Measurements from ENCODE around the gene CFAP77. TPM values are rescaled to one million over a fixed set of nuclear protein-coding genes. Genes with fewer than 3 reads are reported as not detected.
A peak's percentile ranks its signal among the peaks of the same experiment; 100 is the strongest.
"Not testable (repeated sequence)": the region's sequence is repeated elsewhere in the genome, so short reads cannot be mapped to it uniquely, and the experiment has no call there.

CFAP77 gene
- total and polyA plus RNA-seq, 2 of the 13 experiments (the other 11 are each of a cell fraction or from before 2014, with no cell fraction given) = not detected

DNA sequence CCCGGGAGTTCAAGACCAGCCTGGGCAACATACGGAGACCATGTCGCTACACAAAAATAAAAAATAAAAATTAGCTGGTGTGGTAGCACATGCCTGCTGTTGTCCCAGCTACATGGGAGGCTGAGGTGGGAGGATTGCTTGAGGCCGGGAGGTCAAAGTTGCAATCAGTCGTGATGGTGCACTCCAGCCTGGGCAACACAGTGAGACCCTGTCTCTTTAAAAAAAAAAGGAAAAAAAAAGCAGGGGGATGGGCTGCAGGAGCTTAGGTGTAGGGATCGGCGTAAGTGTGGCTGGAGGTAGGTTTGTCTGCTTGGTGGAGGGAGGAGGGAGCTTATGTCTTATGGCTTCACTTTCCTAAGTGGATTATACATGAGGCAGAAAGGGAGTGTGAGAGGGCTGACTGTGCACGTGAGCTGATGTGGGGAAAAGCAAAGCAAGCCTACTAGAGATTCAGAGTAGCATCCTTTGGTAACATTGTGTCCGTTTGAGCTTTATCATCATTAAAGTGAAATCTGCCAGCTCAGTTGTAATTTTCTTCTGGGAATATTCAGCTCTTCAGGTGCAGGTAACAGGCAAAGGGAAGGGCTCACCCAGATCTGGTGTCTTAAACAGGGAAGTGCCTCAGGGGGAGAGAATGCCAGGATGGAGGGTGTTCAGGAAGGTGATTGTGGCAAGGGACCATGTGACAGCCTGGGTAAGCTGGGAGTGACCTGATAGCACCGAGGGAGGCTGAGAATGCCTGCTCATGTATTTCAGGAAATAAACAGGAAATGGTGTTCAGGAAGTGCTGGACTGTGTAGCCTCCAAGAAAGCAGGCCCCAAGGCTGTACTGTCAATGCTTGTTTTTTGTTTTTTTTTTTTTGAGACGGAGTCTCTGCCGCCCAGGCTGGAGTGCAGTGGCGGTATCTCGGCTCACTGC is 37.6 kb upstream of the CFAP77 start:
- no peak overlapping the region for H3K9ac ChIP-seq (ENCODE audit: insufficient read depth, low read depth, low read length)
- H3K4me2 ChIP-seq (ENCODE audit: low read depth, low read length) = no peak overlapping the region
- ATAC-seq = no peak; the same call in 1 of the 3 replicates
- peaks cover 2 to 16% of the 10 kb centered on the region in 2 experiments; a peak in 4 of 5 replicates for H3K36me3 ChIP-seq (replicated peaks in 1 of 2; ENCODE audit: control insufficient read depth in 1 of 2, insufficient read depth in 2 of 2, low read length in 2 of 2)
- peak overlapping the region; percentile 54 for H2AFZ ChIP-seq (ENCODE audit: low read length)
- no peaks in the 10 kb centered on the region for H4K20me1 ChIP-seq (ENCODE audit: insufficient read depth, low read length)
- H3K27ac ChIP-seq (ENCODE audit: extremely low read length, insufficient read depth, low read length) = no peak overlapping the region
- no peaks in the 10 kb centered on the region for H3K79me2 ChIP-seq (ENCODE audit: insufficient read depth, low read length)
- no peak overlapping the region for H3K4me3 ChIP-seq (replicated peaks in 1 of 3; ENCODE audit: insufficient read depth in 1 of 3, low read depth in 2 of 3, low read length in 3 of 3)
- BruUV-seq (replicated peaks) = no TSS peak
- H3K27me3 ChIP-seq (ENCODE audit: control insufficient read depth in 1 of 2, insufficient read depth in 2 of 2, low read length in 2 of 2) = peaks cover 0 to 2% of the 10 kb centered on the region in 2 experiments; a peak in 1 of 5 replicates
- TF ChIP-seq, protein P1, sequence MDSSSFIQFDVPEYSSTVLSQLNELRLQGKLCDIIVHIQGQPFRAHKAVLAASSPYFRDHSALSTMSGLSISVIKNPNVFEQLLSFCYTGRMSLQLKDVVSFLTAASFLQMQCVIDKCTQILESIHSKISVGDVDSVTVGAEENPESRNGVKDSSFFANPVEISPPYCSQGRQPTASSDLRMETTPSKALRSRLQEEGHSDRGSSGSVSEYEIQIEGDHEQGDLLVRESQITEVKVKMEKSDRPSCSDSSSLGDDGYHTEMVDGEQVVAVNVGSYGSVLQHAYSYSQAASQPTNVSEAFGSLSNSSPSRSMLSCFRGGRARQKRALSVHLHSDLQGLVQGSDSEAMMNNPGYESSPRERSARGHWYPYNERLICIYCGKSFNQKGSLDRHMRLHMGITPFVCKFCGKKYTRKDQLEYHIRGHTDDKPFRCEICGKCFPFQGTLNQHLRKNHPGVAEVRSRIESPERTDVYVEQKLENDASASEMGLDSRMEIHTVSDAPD (CRISPR knock-in tag; IDR thresholded peaks at IDR 0.05) = no peak
- TF ChIP-seq GABPA (IDR thresholded peaks at IDR 0.05; ENCODE audit: low read depth, low read length) (no peak), GABPA (CRISPR knock-in tag; IDR thresholded peaks at IDR 0.05; ENCODE audit: low read depth) (peak; percentile 67), MAFK (conservative IDR thresholded peaks at IDR 0.05 in 1 of 2, IDR thresholded peaks at IDR 0.05 in 1 of 2; ENCODE audit: low read length in 2 of 2) (0 out of 4 replicates have a peak, but pooled peaks of 1 of the 2 experiments have one; percentile 0), EZH2 (conservative IDR thresholded peaks at IDR 0.05; ENCODE audit: low read depth, low read length) (no peak)
- POLR2A ChIA-PET = interaction anchor here (0.9 to 1.3 kb wide), 2 partner anchors 17 to 18 kb away, joined by 3 to 4 read pairs; partner anchors contain the start of gene SETX
- no peak for DNase-seq (ENCODE audit: low spot score)
- 81% methylated on average over 14 of the region's 14 CpGs for WGBS (ENCODE audit: low lambda C conversion rate)
- CTCF ChIA-PET (ENCODE audit: low intra/inter-chr PET ratio, low total read pairs) = no interaction called here
- intact Hi-C loops (cut with micrococcal nuclease; ENCODE audit: unreplicated experiment) (no loop called here), in situ Hi-C loops (cut with HindIII; ENCODE audit: extremely low pct_ligation_motif_present, low pct_unique_long_range_greater_than_20kb) (no loop called here)
- H3K4me1 ChIP-seq (ENCODE audit: insufficient read depth, low read length) = no peaks in the 10 kb centered on the region
- no peak for FAIRE-seq
- no peaks in the 10 kb centered on the region for H3K9me3 ChIP-seq (ENCODE audit: low read length)

DNA sequence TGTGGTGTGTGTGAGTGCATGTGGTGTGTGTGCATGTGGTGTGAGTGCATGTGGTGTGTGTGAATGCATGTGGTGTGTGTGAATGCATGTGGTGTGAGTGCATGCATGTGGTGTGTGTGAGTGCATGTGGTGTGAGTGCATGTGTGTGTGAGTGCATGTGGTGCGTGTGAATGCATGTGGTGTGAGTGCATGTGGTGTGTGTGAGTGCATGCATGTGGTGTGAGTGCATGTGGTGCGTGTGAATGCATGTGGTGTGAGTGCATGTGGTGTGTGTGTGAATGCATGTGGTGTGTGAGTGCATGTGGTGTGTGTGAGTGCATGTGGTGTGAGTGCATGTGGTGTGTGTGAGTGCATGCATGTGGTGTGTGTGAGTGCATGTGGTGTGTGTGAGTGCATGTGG is 32.2 kb upstream of the CFAP77 start:
- ATAC-seq; H3K9ac ChIP-seq (ENCODE audit: insufficient read depth, low read depth, low read length); H3K4me1 ChIP-seq (ENCODE audit: insufficient read depth, low read length); H4K20me1 ChIP-seq (ENCODE audit: insufficient read depth, low read length); H3K27ac ChIP-seq (ENCODE audit: extremely low read length, insufficient read depth, low read length); H3K4me3 ChIP-seq (replicated peaks in 1 of 3; ENCODE audit: insufficient read depth in 1 of 3, low read depth in 2 of 3, low read length in 3 of 3); in situ Hi-C loops (cut with HindIII; ENCODE audit: extremely low pct_ligation_motif_present, low pct_unique_long_range_greater_than_20kb); BruUV-seq (replicated peaks); CTCF ChIA-PET (ENCODE audit: low intra/inter-chr PET ratio, low total read pairs); H3K79me2 ChIP-seq (ENCODE audit: insufficient read depth, low read length); H3K4me2 ChIP-seq (ENCODE audit: low read depth, low read length); POLR2A ChIA-PET; FAIRE-seq; H3K27me3 ChIP-seq (ENCODE audit: control insufficient read depth in 1 of 2, insufficient read depth in 2 of 2, low read length in 2 of 2); H3K9me3 ChIP-seq (ENCODE audit: low read length); H2AFZ ChIP-seq (ENCODE audit: low read length); intact Hi-C loops (cut with micrococcal nuclease; ENCODE audit: unreplicated experiment); DNase-seq (ENCODE audit: low spot score): not testable (repeated sequence)
- TF ChIP-seq, protein P2, sequence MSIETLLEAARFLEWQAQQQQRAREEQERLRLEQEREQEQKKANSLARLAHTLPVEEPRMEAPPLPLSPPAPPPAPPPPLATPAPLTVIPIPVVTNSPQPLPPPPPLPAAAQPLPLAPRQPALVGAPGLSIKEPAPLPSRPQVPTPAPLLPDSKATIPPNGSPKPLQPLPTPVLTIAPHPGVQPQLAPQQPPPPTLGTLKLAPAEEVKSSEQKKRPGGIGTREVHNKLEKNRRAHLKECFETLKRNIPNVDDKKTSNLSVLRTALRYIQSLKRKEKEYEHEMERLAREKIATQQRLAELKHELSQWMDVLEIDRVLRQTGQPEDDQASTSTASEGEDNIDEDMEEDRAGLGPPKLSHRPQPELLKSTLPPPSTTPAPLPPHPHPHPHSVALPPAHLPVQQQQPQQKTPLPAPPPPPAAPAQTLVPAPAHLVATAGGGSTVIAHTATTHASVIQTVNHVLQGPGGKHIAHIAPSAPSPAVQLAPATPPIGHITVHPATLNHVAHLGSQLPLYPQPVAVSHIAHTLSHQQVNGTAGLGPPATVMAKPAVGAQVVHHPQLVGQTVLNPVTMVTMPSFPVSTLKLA (IDR thresholded peaks at IDR 0.05) = peak; percentile 95
- H3K36me3 ChIP-seq (replicated peaks in 1 of 2; ENCODE audit: control insufficient read depth in 1 of 2, insufficient read depth in 2 of 2, low read length in 2 of 2) = peaks cover 14 to 30% of the 10 kb centered on the region in 2 experiments; a peak in 4 of 5 replicates
- WGBS (ENCODE audit: low lambda C conversion rate) = 97% methylated on average over 2 of the region's 2 CpGs
